H4 (cell line): ENCODE results near the gene ERVK3-1. TPM values are rescaled to one million over a fixed set of nuclear protein-coding genes. Genes with fewer than 3 reads are reported as not detected.
A peak's percentile ranks its signal among the peaks of the same experiment; 100 is the strongest.
"Not testable (repeated sequence)": the region's sequence is repeated elsewhere in the genome, so short reads cannot be mapped to it uniquely, and the experiment has no call there.

Source experiments
- DNase-seq: peaks from one replicate; pipeline ENCODE4 v3.0.0-alpha.2; 2015; ENCODE audit warnings: low spot score
- total RNA-seq: library from RNA; depleted of rRNA; stranded (reverse); fragments of >200 nt; shearing (Covaris generic); gene quantifications from 2 replicates; pipeline ENCODE4 v1.2.3, GENCODE V29; 2014

Gene ERVK3-1
- total RNA-seq, 1 experiment from 2014 or later: 96.6 TPM

- no peak for DNase-seq
Measured at GRCh38 chr19:58304748-58305064, 471 bp upstream of the ERVK3-1 start.

- no peak for DNase-seq
Measured at GRCh38 chr19:58305932-58306323, 751 bp downstream of the ERVK3-1 start.

- no peak for DNase-seq
Measured at GRCh38 chr19:58307736-58308135, 2.6 kb downstream of the ERVK3-1 start.

- DNase-seq: not testable (repeated sequence)
Measured at GRCh38 chr19:58310685-58311084, 5.5 kb downstream of the ERVK3-1 start.

- DNase-seq: no peak
Measured at GRCh38 chr19:58311345-58311865, 6.2 kb downstream of the ERVK3-1 start.

GRCh38 chr19:58315580-58315979 lies 10.4 kb downstream of the ERVK3-1 start:
- DNase-seq: no peak

GRCh38 chr19:58317476-58318072 lies 12.4 kb downstream of the ERVK3-1 start:
- DNase-seq: no peak

- no peak for DNase-seq
Measured at GRCh38 chr19:58318297-58318696, 13.1 kb downstream of the ERVK3-1 start.

GRCh38 chr19:58319241-58319640 lies 14.1 kb downstream of the ERVK3-1 start:
- no peak for DNase-seq

GRCh38 chr19:58325311-58326022 lies 20.3 kb downstream of the ERVK3-1 start:
- no peak for DNase-seq

GRCh38 chr19:58326501-58326913 lies 21.3 kb downstream of the ERVK3-1 start:
- DNase-seq: no peak

GRCh38 chr19:58326914-58327726 lies 21.9 kb downstream of the ERVK3-1 start, which contains the start of gene ZSCAN22:
ZSCAN22 (plus strand) TSS chr19:58326994; CDS start chr19:58334803, 7,809 bp downstream.
- peak; percentile 95 for DNase-seq

- DNase-seq: no peak
Measured at GRCh38 chr19:58328999-58329398, 23.8 kb downstream of the ERVK3-1 start.

- DNase-seq: no peak
Measured at GRCh38 chr19:58330458-58330857, 25.3 kb downstream of the ERVK3-1 start.

- no peak for DNase-seq
Measured at GRCh38 chr19:58332697-58333096, 27.5 kb downstream of the ERVK3-1 start.

GRCh38 chr19:58334691-58335249 lies 29.6 kb downstream of the ERVK3-1 start:
- no peak for DNase-seq

GRCh38 chr19:58335630-58336029 lies 30.5 kb downstream of the ERVK3-1 start:
- no peak for DNase-seq

GRCh38 chr19:58336216-58336615 lies 31.0 kb downstream of the ERVK3-1 start:
- DNase-seq: no peak

- DNase-seq: no peak
Measured at GRCh38 chr19:58336820-58337219, 31.6 kb downstream of the ERVK3-1 start.

GRCh38 chr19:58338336-58338735 lies 33.2 kb downstream of the ERVK3-1 start:
- DNase-seq: no peak

- DNase-seq: no peak
Measured at GRCh38 chr19:58338825-58339558, 33.8 kb downstream of the ERVK3-1 start.
